ENCODE results near the gene LRRC8A. TPM values are rescaled to one million over a fixed set of nuclear protein-coding genes. Genes with fewer than 3 reads are reported as not detected.
"Not testable (repeated sequence)": the region's sequence is repeated elsewhere in the genome, so short reads cannot be mapped to it uniquely, and the experiment has no call there.

LRRC8A gene
- total RNA-seq, 4 donors from 2014 or later, result 38.1 to 95.1 (median 49.9) TPM

DNA sequence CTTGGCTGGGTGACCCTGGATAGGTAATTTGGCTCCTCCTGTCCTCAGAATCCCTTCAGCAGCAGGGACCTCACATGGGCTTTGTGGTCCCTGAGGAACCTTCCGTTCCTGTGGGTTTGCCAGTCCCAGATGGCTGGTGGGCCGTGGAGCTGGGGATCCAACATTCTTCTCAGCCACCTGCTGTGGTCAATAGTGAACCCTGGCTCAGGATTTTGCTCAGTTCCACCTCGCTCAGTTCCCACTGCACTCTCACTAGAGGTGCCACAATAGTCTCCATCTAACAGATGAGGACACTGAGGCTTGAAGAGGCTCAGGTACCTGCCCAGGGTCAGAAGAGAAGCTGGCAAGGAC is 35.3 kb upstream of the LRRC8A start:
- ATAC-seq, result no peak
- Histone ChIP-seq H3K36me3 (peaks cover 0 to 16% of the 10 kb centered on the region in 2 donors), H3K27ac (no peak overlapping the region), H3K27me3 (no peaks in the 10 kb centered on the region), H3K4me3 (no peak overlapping the region), H3K9me3 (peaks cover 0 to 7% (median 0%) of the 10 kb centered on the region in 3 donors), H3K4me1 (no peaks in the 10 kb centered on the region)
- no peak for TF ChIP-seq EP300 (IDR thresholded peaks at IDR 0.05)
- TF ChIP-seq, protein P1, sequence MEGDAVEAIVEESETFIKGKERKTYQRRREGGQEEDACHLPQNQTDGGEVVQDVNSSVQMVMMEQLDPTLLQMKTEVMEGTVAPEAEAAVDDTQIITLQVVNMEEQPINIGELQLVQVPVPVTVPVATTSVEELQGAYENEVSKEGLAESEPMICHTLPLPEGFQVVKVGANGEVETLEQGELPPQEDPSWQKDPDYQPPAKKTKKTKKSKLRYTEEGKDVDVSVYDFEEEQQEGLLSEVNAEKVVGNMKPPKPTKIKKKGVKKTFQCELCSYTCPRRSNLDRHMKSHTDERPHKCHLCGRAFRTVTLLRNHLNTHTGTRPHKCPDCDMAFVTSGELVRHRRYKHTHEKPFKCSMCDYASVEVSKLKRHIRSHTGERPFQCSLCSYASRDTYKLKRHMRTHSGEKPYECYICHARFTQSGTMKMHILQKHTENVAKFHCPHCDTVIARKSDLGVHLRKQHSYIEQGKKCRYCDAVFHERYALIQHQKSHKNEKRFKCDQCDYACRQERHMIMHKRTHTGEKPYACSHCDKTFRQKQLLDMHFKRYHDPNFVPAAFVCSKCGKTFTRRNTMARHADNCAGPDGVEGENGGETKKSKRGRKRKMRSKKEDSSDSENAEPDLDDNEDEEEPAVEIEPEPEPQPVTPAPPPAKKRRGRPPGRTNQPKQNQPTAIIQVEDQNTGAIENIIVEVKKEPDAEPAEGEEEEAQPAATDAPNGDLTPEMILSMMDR (IDR thresholded peaks at IDR 0.05), result no peak
- TF ChIP-seq POLR2AphosphoS5 (IDR thresholded peaks at IDR 0.05), result no peak
- TF ChIP-seq POLR2A (IDR thresholded peaks at IDR 0.05), result no peak
- WGBS, 2 donors (ENCODE audit: low coverage in 1 of 2), result 100% methylated on average over 1 of the region's 3 CpGs; no CpG with 5 or more reads in 1 of the 2 donors

DNA sequence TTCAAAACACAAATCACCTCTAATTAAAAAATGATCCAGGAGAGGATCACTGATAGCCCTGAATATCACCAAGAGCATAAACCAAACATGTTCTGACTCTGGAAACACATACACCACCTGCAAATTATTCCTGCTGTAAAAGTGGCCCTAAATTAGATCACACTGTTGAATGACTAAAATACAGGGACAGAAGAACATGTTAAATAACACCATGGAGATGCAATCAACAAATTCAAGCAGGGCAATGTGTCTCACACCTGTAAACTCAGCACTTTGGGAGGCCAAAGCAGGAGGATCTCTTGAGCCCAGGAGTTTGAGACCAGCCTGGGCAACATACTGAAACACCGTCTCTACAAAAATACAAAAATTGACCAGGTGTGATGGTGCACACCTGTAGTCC is 34.1 kb upstream of the LRRC8A start:
- H3K27ac ChIP-seq, result no peak overlapping the region
- no peaks in the 10 kb centered on the region for H3K4me1 ChIP-seq
- 83% methylated on average over 1 of the region's 1 CpG; no CpG with 5 or more reads in 1 of the 2 donors for WGBS, 2 donors (ENCODE audit: low coverage in 1 of 2)
- peaks cover 0 to 4% of the 10 kb centered on the region in 2 donors for H3K36me3 ChIP-seq
- H3K27me3 ChIP-seq, result no peaks in the 10 kb centered on the region
- no peak for TF ChIP-seq EP300 (IDR thresholded peaks at IDR 0.05)
- TF ChIP-seq, protein P1 (IDR thresholded peaks at IDR 0.05), result no peak
- no peak for TF ChIP-seq POLR2AphosphoS5 (IDR thresholded peaks at IDR 0.05)
- ATAC-seq, result no peak
- H3K4me3 ChIP-seq, result no peak overlapping the region
- H3K9me3 ChIP-seq, result peaks cover 0 to 7% (median 0%) of the 10 kb centered on the region in 3 donors

DNA sequence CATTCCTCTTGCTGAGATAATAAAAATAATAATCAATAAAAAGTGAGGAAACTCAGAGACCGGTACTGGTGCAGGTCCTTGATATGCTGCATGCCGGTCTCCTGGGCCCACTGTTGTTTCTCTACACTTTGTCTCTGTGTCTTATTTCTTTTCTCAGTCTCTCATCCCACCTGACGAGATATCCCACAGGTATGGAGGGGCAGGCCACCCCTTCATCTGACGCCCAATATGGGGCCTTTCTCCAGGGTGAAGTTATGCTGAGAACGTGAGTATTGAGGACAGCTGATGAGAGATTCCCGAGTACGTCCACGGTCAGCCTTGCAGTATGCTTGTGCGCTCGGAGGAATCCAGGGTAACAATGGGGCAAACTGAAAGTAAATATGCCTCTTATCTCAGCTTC is 30.9 kb upstream of the LRRC8A start:
- not testable (repeated sequence) for H3K4me1 ChIP-seq, H3K27me3 ChIP-seq, H3K27ac ChIP-seq, H3K4me3 ChIP-seq, H3K36me3 ChIP-seq, H3K9me3 ChIP-seq, ATAC-seq
- WGBS, 2 donors (ENCODE audit: low coverage in 1 of 2), result 90 to 96% methylated on average over 6 to 9 of the region's 10 CpGs

DNA sequence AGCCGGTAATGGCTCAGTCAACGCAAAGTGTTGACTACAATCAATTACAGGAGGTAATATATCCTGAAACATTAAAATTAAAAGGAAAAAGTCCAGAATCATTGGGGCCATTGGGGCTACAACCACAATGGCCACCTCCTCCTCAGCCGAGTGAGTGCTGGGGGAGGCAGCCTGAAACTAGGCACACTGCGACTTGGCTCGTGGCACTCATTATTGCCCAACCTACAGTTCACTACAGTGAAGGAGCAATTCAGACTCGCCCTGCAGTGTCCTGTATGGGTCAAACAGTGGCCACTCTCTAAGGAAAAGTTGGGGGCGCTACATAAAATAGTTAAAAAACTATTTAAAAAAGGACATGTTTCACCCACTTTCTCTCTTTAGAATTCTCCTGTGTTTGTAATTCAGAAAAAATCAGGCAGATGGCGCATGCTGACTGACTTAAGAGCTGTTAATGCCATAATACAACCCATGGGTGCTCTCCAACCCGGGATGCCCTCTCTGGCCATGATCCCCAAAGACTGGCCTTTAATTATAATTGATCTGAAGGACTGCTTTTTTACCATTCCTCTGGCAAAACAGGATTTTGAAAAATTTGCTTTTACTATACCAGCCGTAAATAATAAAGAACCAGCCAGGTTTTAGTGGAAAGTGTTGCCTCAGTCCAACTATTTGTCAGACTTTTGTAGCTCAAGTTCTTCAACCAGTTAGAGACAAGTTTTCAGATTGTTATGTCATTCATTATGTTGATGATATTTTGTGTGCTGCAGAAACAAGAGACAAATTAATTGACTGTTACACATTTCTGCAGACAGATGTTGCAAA is 29.9 kb upstream of the LRRC8A start:
- not testable (repeated sequence) for H3K27me3 ChIP-seq, H3K4me3 ChIP-seq, H3K9me3 ChIP-seq, ATAC-seq, H3K27ac ChIP-seq, H3K36me3 ChIP-seq, H3K4me1 ChIP-seq
- TF ChIP-seq, protein P1 (IDR thresholded peaks at IDR 0.05), result peak in 3 of 4 experiments; percentile 43 to 56 (median 54)
- WGBS, 2 donors (ENCODE audit: low coverage in 1 of 2), result 72 to 81% methylated on average over 10 of the region's 10 CpGs

DNA sequence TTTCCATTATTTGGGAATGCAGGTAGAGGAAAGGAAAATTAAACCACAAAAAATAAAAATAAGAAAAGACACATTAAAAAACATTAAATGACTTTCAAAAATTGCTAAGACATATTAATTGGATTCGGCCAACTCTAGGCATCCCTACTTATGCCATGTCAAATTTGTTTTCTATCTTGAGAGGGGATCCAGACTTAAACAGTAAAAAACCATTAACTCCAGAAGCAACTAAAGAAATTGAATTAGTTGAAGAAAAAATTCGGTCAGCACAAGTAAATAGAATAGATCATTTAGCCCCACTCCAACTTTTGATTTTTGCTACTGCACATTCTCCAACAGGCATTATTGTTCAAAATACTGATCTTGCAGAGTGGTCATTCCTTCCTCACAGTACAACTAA is 29.3 kb upstream of the LRRC8A start:
- not testable (repeated sequence) for H3K36me3 ChIP-seq, H3K9me3 ChIP-seq, H3K27ac ChIP-seq, H3K4me1 ChIP-seq, ATAC-seq, H3K4me3 ChIP-seq, H3K27me3 ChIP-seq
- 80 to 92% methylated on average over 2 of the region's 2 CpGs for WGBS, 2 donors (ENCODE audit: low coverage in 1 of 2)

DNA sequence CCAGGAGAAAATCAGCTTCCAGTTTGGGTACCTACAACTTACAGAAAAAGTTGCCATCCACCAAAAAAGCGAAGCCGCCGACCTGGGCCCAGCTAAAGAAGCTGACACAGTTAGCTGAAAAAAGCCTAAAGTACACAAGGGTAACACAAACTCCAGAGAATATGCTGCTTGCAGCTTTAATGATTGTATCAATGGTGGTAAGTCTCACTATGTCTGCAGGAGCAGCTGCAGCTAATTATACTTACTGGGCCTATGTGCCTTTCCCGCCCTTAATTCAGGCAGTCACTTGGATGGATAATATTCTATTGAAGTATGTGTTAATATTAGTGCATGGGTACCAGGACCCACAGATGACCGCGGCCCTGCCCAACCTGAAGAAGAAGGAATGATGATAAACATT is 27.5 kb upstream of the LRRC8A start:
- not testable (repeated sequence) for H3K9me3 ChIP-seq, H3K27ac ChIP-seq

DNA sequence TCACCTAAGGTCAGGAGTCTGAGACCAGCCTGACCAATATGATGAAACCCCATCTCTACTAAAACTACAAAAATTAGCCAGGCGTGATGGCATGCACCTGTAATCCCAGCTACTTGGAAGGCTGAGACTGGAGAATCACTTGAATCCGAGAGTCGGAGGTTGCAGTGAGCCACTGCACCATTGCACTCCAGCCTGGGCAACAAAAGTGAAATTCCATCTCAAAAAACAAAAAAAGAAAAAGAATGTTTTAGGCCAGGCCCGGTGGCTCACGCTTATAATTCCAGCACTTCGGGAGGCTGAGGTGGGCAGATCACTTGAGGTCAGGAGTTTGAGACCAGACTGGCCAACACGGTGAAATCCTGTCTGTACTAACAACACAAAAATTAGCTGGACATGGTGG is 23.5 kb upstream of the LRRC8A start:
- not testable (repeated sequence) for H3K4me1 ChIP-seq, H3K4me3 ChIP-seq, H3K27ac ChIP-seq, H3K36me3 ChIP-seq, H3K9me3 ChIP-seq, H3K27me3 ChIP-seq, ATAC-seq
- WGBS, 2 donors (ENCODE audit: low coverage in 1 of 2), result 69 to 80% methylated on average over 3 to 4 of the region's 7 CpGs

More for the DNA sequence above, 27.5 kb upstream of the LRRC8A start:
- H3K27me3 ChIP-seq, H3K36me3 ChIP-seq, H3K4me1 ChIP-seq, H3K4me3 ChIP-seq, ATAC-seq: not testable (repeated sequence)
- 79 to 87% methylated on average over 5 to 6 of the region's 6 CpGs for WGBS, 2 donors (ENCODE audit: low coverage in 1 of 2)
